Activated T-helper 9 cell treated with anti-CD3 and anti-CD28 coated beads, Interleukin-2, amount 50 U/mL, for 16 hours (primary cell): ENCODE measurements around the gene CIAO2A.
"Not testable (repeated sequence)": the region's sequence is repeated elsewhere in the genome, so short reads cannot be mapped to it uniquely, and the experiment has no call there.

Source experiments
- DNase-seq: peaks from one replicate; pipeline ENCODE4 v3.0.0-alpha.2; 2020; ENCODE audit warnings: low read depth

CIAO2A gene

GRCh38 chr15:64111679-64112050 is 18.0 kb upstream of the CIAO2A start:
- DNase-seq = no peak

GRCh38 chr15:64110950-64111678 is 17.5 kb upstream of the CIAO2A start:
- DNase-seq = no peak

GRCh38 chr15:64110108-64110701 is 16.6 kb upstream of the CIAO2A start:
- not testable (repeated sequence) for DNase-seq

- no peak for DNase-seq
Measured at GRCh38 chr15:64107337-64107736, 13.7 kb upstream of the CIAO2A start.

- DNase-seq = no peak
Measured at GRCh38 chr15:64105113-64105704, 11.6 kb upstream of the CIAO2A start.

GRCh38 chr15:64102497-64102896 is 8.9 kb upstream of the CIAO2A start:
- DNase-seq = no peak

- DNase-seq = no peak
Measured at GRCh38 chr15:64100958-64101357, 7.3 kb upstream of the CIAO2A start.

- DNase-seq = no peak
Measured at GRCh38 chr15:64099379-64099778, 5.7 kb upstream of the CIAO2A start.

GRCh38 chr15:64096668-64097384 is 3.2 kb upstream of the CIAO2A start:
- DNase-seq = no peak

GRCh38 chr15:64095795-64096667 is 2.4 kb upstream of the CIAO2A start, which contains the start of gene SNX1:
Gene SNX1 (plus strand): TSS chr15:64095982. CDS start chr15:64096014, 32 bp downstream.
- DNase-seq = peak; percentile 95

GRCh38 chr15:64095431-64095794 is 1.8 kb upstream of the CIAO2A start:
- no peak for DNase-seq

- DNase-seq = no peak
Measured at GRCh38 chr15:64092864-64093626, 593 bp downstream of the CIAO2A start.

GRCh38 chr15:64092075-64092820 is 1.4 kb downstream of the CIAO2A start:
- DNase-seq = no peak

- no peak for DNase-seq
Measured at GRCh38 chr15:64090527-64090926, 3.1 kb downstream of the CIAO2A start.

- DNase-seq = no peak
Measured at GRCh38 chr15:64089543-64090280, 3.9 kb downstream of the CIAO2A start.

- DNase-seq = no peak
Measured at GRCh38 chr15:64082757-64083156, 10.9 kb downstream of the CIAO2A start.

- DNase-seq = not testable (repeated sequence)
Measured at GRCh38 chr15:64073496-64073895, 20.1 kb downstream of the CIAO2A start.

GRCh38 chr15:64072812-64073211 is 20.8 kb downstream of the CIAO2A start:
- no peak for DNase-seq

- DNase-seq = no peak
Measured at GRCh38 chr15:64071931-64072765, 21.5 kb downstream of the CIAO2A start.
